HCT116 (cell line): Measurements from ENCODE around the gene CAMK2G.

Experiments
- ATF3 ChIP-seq: IDR thresholded peaks from 2 replicates; pipeline ENCODE4 v1.6.1; 2012
- EGR1 ChIP-seq: IDR thresholded peaks from 2 replicates; pipeline ENCODE4 v1.6.1; 2012; ENCODE audit warnings: low read depth
- EZH2 ChIP-seq: fragments of 200-600 bp; sonication (generic); IDR thresholded peaks from 2 replicates; pipeline ENCODE4 v1.6.1; 2017; ENCODE audit warnings: antibody characterized with exemption, mixed run types
- JUND ChIP-seq: IDR thresholded peaks from 2 replicates; pipeline ENCODE4 v1.6.1; 2012
- POLR2A ChIP-seq: IDR thresholded peaks from 2 replicates; pipeline ENCODE4 v1.7.0; 2011; ENCODE audit warnings: borderline replicate concordance; ENCODE audit not compliant: insufficient read depth, insufficient read length; ENCODE audit errors: extremely low read depth
- POLR2AphosphoS5 ChIP-seq: IDR thresholded peaks from 2 replicates; pipeline ENCODE4 v1.6.1; 2011; ENCODE audit warnings: mild to moderate bottlenecking, low read depth, low read length, moderate library complexity
- RAD21 ChIP-seq: IDR thresholded peaks from 2 replicates; pipeline ENCODE4 v1.6.1; 2012; ENCODE audit warnings: low read depth, mild to moderate bottlenecking
- SP1 ChIP-seq: IDR thresholded peaks from 2 replicates; pipeline ENCODE4 v1.6.1; 2012; ENCODE audit warnings: low read depth
- SRF ChIP-seq: IDR thresholded peaks from 2 replicates; pipeline ENCODE4 v1.6.1; 2012; ENCODE audit warnings: low read depth
- YY1 ChIP-seq: IDR thresholded peaks from 2 replicates; pipeline ENCODE4 v1.6.1; 2011; ENCODE audit warnings: low read length, low read depth, moderate library complexity, mild to moderate bottlenecking; ENCODE audit not compliant: insufficient replicate concordance; ENCODE audit errors: extremely low read depth
- TF ChIP-seq, protein P1 (sequence below), 3 experiments: fragments of 200-600 bp in 1 of 3; sonication (generic) in 1 of 3; IDR thresholded peaks in 2 of 3; conservative IDR thresholded peaks in 1 of 3; 2 replicates each; pipeline ENCODE4 v1.5.1; 2012 to 2017; ENCODE audit warnings: low read depth in 2 of 3, low read length in 2 of 3, antibody characterized with exemption in 1 of 3, borderline replicate concordance in 1 of 3, control low read depth in 1 of 3, mild to moderate bottlenecking in 1 of 3, mixed read lengths in 1 of 3, mixed run types in 1 of 3, moderate library complexity in 1 of 3; ENCODE audit not compliant: insufficient read depth in 1 of 3
- TF ChIP-seq, protein P2 (sequence below): IDR thresholded peaks from 2 replicates; pipeline ENCODE4 v1.6.1; 2012
- TF ChIP-seq, protein P3 (sequence below): IDR thresholded peaks from 2 replicates; pipeline ENCODE4 v1.6.1; 2012; ENCODE audit warnings: low read depth

- TF ChIP-seq, protein P1, sequence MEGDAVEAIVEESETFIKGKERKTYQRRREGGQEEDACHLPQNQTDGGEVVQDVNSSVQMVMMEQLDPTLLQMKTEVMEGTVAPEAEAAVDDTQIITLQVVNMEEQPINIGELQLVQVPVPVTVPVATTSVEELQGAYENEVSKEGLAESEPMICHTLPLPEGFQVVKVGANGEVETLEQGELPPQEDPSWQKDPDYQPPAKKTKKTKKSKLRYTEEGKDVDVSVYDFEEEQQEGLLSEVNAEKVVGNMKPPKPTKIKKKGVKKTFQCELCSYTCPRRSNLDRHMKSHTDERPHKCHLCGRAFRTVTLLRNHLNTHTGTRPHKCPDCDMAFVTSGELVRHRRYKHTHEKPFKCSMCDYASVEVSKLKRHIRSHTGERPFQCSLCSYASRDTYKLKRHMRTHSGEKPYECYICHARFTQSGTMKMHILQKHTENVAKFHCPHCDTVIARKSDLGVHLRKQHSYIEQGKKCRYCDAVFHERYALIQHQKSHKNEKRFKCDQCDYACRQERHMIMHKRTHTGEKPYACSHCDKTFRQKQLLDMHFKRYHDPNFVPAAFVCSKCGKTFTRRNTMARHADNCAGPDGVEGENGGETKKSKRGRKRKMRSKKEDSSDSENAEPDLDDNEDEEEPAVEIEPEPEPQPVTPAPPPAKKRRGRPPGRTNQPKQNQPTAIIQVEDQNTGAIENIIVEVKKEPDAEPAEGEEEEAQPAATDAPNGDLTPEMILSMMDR (IDR thresholded peaks at IDR 0.05 in 2 of 3, conservative IDR thresholded peaks at IDR 0.05 in 1 of 3; ENCODE audit: borderline replicate concordance in 1 of 3, insufficient read depth in 1 of 3, low read depth in 2 of 3, low read length in 2 of 3), result no peak
- TF ChIP-seq RAD21 (no peak), ATF3 (no peak), SRF (no peak), POLR2A (no peak), SP1 (no peak), EZH2 (no peak), YY1 (no peak), POLR2AphosphoS5 (no peak), JUND (no peak), EGR1 (no peak)
- TF ChIP-seq, protein P2, sequence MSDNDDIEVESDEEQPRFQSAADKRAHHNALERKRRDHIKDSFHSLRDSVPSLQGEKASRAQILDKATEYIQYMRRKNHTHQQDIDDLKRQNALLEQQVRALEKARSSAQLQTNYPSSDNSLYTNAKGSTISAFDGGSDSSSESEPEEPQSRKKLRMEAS, result no peak
- TF ChIP-seq, protein P3, sequence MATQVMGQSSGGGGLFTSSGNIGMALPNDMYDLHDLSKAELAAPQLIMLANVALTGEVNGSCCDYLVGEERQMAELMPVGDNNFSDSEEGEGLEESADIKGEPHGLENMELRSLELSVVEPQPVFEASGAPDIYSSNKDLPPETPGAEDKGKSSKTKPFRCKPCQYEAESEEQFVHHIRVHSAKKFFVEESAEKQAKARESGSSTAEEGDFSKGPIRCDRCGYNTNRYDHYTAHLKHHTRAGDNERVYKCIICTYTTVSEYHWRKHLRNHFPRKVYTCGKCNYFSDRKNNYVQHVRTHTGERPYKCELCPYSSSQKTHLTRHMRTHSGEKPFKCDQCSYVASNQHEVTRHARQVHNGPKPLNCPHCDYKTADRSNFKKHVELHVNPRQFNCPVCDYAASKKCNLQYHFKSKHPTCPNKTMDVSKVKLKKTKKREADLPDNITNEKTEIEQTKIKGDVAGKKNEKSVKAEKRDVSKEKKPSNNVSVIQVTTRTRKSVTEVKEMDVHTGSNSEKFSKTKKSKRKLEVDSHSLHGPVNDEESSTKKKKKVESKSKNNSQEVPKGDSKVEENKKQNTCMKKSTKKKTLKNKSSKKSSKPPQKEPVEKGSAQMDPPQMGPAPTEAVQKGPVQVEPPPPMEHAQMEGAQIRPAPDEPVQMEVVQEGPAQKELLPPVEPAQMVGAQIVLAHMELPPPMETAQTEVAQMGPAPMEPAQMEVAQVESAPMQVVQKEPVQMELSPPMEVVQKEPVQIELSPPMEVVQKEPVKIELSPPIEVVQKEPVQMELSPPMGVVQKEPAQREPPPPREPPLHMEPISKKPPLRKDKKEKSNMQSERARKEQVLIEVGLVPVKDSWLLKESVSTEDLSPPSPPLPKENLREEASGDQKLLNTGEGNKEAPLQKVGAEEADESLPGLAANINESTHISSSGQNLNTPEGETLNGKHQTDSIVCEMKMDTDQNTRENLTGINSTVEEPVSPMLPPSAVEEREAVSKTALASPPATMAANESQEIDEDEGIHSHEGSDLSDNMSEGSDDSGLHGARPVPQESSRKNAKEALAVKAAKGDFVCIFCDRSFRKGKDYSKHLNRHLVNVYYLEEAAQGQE, result no peak
Observed at GRCh38 chr10:73809061-73809818, 65.1 kb downstream of the CAMK2G start.
